ENCODE results near the gene CHD5. TPM values are rescaled to one million over a fixed set of nuclear protein-coding genes. Genes with fewer than 3 reads are reported as not detected.

Gene CHD5
- total RNA-seq, 4 donors from 2014 or later: 0.15 to 0.94 (median 0.26) TPM

- intact Hi-C loops (cut with DNase I): no loop called here
- 76 to 78% methylated on average over 13 of the region's 13 CpGs for WGBS, 2 donors
- Histone ChIP-seq H3K27ac (no peak overlapping the region), H3K27me3 (no peaks in the 10 kb centered on the region), H3K4me3 (replicated peaks in 1 of 3) (no peak overlapping the region), H3K36me3 (no peaks in the 10 kb centered on the region), H3K9me3 (no peaks in the 10 kb centered on the region), H3K4me1 (no peaks in the 10 kb centered on the region)
- DNase-seq: no peak
- TF ChIP-seq, protein P1, sequence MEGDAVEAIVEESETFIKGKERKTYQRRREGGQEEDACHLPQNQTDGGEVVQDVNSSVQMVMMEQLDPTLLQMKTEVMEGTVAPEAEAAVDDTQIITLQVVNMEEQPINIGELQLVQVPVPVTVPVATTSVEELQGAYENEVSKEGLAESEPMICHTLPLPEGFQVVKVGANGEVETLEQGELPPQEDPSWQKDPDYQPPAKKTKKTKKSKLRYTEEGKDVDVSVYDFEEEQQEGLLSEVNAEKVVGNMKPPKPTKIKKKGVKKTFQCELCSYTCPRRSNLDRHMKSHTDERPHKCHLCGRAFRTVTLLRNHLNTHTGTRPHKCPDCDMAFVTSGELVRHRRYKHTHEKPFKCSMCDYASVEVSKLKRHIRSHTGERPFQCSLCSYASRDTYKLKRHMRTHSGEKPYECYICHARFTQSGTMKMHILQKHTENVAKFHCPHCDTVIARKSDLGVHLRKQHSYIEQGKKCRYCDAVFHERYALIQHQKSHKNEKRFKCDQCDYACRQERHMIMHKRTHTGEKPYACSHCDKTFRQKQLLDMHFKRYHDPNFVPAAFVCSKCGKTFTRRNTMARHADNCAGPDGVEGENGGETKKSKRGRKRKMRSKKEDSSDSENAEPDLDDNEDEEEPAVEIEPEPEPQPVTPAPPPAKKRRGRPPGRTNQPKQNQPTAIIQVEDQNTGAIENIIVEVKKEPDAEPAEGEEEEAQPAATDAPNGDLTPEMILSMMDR (IDR thresholded peaks at IDR 0.05): no peak
- TF ChIP-seq POLR2A (IDR thresholded peaks at IDR 0.05): no peak
Measured at GRCh38 chr1:6111991-6112689, 68.0 kb downstream of the CHD5 start.

DNA sequence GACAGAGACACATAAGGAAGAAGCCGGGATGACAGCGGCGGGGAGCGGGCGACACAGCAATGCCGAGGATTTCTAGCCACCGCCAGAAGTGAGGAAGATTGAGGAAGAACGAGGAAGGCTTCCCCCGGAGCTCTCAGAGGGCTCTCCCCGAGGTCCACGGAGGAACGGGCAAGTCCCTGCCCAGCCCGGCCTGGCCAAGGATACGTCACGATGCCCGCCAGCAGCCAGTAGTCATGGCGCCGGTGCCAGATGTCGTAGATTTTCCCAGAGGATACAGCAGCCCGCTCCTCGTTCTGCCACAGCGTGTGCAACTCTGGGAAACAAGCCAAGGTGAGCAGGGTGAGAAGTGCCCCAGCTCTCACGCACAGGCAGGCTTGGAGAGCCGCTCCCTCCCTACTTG, 68.5 kb downstream of the CHD5 start:
- Histone ChIP-seq H3K9me3 (no peaks in the 10 kb centered on the region), H3K4me3 (replicated peaks in 1 of 3) (no peak overlapping the region), H3K36me3 (no peaks in the 10 kb centered on the region), H3K27me3 (no peaks in the 10 kb centered on the region), H3K27ac (no peak overlapping the region), H3K4me1 (no peaks in the 10 kb centered on the region)
- intact Hi-C loops (cut with DNase I): no loop called here
- TF ChIP-seq, protein P1 (IDR thresholded peaks at IDR 0.05): no peak
- no peak for TF ChIP-seq POLR2A (IDR thresholded peaks at IDR 0.05)
- DNase-seq: no peak
- WGBS, 2 donors: 71 to 78% methylated on average over 22 of the region's 24 CpGs

- no peaks in the 10 kb centered on the region for H3K36me3 ChIP-seq
- H3K9me3 ChIP-seq: no peaks in the 10 kb centered on the region
- 61 to 72% methylated on average over 5 to 6 of the region's 15 CpGs for WGBS, 2 donors
- TF ChIP-seq, protein P1 (IDR thresholded peaks at IDR 0.05): no peak
- no peak for TF ChIP-seq POLR2A (IDR thresholded peaks at IDR 0.05)
- no peak overlapping the region for H3K27ac ChIP-seq
- no peak overlapping the region for H3K4me3 ChIP-seq (replicated peaks in 1 of 3)
- H3K4me1 ChIP-seq: no peaks in the 10 kb centered on the region
- H3K27me3 ChIP-seq: no peaks in the 10 kb centered on the region
- intact Hi-C loops (cut with DNase I): no loop called here
- no peak for DNase-seq
Measured at GRCh38 chr1:6110326-6110725, 69.8 kb downstream of the CHD5 start.

GRCh38 chr1:6109688-6110087, 70.4 kb downstream of the CHD5 start:
- Histone ChIP-seq H3K9me3 (no peaks in the 10 kb centered on the region), H3K4me3 (replicated peaks in 1 of 3) (no peak overlapping the region), H3K27me3 (no peaks in the 10 kb centered on the region), H3K27ac (no peak overlapping the region), H3K36me3 (no peaks in the 10 kb centered on the region), H3K4me1 (no peaks in the 10 kb centered on the region)
- no peak for TF ChIP-seq POLR2A (IDR thresholded peaks at IDR 0.05)
- TF ChIP-seq, protein P1 (IDR thresholded peaks at IDR 0.05): no peak
- intact Hi-C loops (cut with DNase I): no loop called here
- WGBS, 2 donors: 68 to 75% methylated on average over 8 to 20 of the region's 24 CpGs
- DNase-seq: no peak

GRCh38 chr1:6108937-6109614, 71.0 kb downstream of the CHD5 start:
- Histone ChIP-seq H3K27me3 (no peaks in the 10 kb centered on the region), H3K27ac (no peak overlapping the region), H3K4me3 (replicated peaks in 1 of 3) (no peak overlapping the region), H3K36me3 (no peaks in the 10 kb centered on the region), H3K4me1 (no peaks in the 10 kb centered on the region), H3K9me3 (no peaks in the 10 kb centered on the region)
- TF ChIP-seq, protein P1 (IDR thresholded peaks at IDR 0.05): no peak
- no peak for TF ChIP-seq POLR2A (IDR thresholded peaks at IDR 0.05)
- no peak for DNase-seq
- WGBS, 2 donors: 60 to 65% methylated on average over 9 to 11 of the region's 15 CpGs
- intact Hi-C loops (cut with DNase I): no loop called here
